NCI-H2081 treated with DMSO at 0.1 percent for 48 hours (cell line): ENCODE results near the gene NGB.

Source experiments
- DNase-seq: peaks from one replicate; lab custom pipeline; 2025; lab: John Stamatoyannopoulos, UW

The NGB gene

DNA sequence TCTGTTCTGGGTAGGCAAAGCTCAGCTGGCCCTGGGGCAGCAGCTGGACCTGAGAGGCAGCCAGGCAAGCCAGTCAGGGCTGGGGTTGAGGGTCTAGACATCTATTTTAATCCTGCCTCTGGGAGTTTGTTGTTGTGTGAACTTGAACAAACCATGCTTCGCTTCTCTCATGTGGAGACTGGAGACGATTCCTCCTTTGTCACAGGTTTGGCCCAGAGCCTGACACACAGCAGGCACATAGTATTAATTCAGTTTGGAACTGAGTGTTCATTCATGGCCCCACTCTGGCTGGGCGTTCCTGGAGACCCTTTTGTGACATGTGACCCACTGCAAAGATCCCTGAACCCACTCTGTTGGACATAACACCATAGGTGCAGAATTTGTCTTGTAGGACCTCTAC is 39.3 kb downstream of the NGB start:
- no peak for DNase-seq

DNA sequence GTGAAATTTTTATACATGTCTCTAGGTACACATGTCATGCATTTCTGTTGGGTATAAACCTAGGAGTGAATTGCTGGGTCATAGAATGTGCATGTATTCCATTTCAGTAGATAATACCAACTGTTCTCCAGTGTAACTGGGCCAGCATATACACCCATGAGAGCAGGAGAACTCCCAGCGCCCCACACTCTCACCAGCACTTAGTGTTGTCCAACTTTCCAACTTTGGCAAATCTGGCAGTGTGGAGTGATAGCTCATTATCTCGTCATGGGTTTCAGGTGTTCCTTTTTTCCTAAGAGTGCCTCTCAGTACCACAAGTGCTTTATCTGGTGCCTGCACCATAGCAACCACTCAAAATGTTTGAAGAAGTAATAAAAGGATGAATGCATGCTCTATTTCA is 40.1 kb downstream of the NGB start:
- DNase-seq, result no peak

DNA sequence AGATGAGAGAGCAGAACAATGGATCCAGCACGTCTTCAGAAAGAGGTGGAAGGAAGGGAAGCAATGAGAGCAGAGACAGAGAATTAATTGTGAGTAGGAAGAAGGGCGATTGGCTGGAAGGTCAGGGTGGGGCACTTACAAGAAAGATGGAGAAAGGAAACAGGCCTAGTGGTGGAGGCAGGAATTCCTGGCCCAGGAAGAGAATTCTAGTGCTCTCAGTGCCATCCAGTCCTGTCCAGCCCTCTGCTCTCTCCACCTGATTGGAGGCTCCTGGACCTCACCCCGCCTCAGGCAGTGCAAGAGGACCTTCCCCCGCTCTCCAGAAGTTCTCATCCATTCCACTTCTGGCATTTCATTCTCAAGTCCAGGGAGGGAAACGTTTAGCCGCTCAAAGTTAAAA is 43.0 kb downstream of the NGB start:
- DNase-seq, result no peak

DNA sequence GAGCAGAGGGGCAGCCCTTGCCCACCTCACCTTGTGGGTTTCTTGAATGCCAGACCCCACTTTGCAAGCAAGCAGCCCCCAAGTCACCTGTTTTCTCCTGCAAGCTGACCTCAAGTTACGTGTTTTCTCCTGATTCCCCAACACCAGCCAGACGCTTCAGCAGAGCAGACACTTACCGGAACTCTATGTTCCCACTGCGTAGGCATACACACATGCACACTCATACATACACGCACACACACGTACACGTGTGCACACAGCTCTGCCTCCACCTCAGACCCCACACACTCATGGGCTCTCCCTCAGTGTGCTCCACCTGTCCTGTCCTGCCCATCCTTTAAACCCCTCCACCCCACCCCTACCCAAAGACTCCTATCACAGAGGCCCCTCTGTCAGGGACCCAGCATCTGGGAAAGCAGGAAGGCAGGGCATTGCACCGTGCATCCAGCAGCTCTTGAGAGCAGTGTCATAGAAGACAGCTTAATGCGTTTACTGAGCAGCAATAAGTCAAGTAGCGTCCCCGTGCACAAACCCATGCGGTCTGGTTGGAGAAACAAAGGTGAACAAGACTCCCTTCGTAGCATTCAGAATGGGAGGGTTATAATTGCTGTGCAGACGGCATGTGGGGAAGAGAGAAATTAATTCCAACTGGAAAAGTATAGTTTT is 45.0 kb downstream of the NGB start:
- DNase-seq, result no peak

DNA sequence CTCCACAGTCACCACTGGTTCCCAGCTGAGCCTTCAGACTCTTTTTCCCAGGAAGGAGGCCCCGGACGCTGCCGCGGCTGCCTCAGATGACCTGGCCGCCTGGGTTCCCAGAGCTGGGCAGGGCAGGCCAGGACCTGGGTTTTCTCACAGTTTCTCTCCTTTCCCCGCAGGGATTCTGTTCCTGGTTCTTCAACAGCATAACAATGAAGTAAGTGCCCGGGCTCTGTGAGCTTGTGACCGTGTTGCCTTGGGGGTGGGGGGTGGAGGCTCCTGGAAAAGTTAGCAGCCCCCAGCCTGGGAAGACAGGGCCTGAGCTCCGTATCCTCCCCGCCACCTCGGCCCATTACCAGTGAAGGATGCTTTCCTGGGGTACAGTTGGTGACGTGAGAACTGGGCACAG is 45.8 kb downstream of the NGB start:
- no peak for DNase-seq

DNA sequence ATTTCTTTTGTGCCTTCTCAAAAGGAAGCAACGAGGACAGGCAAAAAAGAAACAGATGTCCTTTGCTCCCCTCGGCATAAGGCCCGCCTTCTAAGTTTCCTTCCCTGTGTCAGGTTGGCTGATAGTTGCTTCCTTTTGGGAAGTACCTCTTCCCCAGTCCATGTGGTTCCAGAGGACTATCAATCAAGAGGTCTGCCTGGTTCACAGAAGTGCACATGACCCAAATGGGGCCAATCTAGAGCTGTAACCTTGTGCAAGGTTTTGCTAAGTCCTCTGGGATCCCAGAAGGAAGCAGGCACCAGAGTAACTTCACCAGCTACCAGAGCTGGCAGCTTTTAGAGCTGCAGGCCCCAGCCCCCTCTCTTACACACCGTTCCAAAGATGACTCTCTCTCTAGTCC is 46.8 kb downstream of the NGB start:
- no peak for DNase-seq

DNA sequence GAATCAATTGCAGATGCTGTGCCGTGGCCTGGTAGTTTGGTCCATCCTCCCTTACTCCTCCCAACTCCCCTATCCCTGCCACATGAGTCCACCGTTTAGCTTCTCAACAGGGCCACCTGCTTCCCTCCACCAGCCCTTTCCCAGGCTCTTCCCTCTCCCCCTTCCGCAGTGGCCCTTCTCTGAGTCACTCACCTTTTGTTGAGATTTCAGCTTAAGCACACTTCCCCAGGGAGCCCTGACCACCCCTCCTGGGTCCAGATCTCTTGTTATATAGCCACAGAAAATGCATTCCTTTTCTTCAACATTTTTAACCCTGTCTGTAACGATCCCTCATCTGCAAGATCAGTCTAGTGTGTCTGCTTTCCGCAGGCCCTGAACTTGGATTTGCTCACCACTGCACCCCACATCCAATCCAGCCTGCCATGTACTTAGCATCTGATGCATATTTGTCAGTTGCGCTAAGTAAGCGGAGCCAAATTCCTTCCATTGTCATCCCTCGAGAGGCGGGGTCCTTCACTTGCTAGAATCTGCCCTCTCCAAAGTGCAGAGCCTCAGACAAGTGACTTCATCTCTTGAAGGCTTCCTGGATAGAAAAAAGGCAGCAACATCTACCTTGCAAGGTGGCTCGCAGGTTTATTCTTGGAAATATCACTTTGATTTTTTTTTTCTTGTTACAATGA is 48.3 kb downstream of the NGB start:
- DNase-seq, result no peak

DNA sequence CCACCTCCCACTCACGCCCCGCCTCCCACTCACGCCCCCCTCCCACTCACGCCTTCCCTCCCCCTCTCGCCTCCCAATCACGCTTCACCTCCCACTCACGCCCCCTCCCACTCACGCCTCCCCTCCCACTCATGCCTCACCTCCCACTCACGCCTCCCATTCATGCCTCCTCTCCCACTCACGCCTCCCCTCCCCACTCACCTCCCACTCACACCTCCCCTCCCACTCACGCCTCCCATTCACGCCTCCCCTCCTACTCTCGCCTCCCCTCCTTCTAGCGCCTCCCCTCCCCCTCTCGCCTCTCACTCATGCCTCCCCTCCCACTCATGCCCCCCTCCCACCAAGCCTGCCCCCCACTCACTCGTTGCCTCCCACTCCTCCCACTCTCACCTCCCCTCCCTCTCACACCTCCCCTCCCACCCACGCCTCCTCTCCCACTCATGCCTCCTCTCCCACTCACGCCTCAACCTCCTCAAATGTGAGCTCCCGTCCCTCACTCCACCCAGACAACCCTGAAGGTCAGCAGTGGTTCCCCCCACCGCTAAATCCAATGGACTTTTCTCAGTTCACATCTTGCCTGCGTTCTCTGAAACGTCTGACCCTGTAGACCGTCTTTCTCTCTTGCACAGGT is 49.6 kb downstream of the NGB start:
- DNase-seq, result no peak

DNA sequence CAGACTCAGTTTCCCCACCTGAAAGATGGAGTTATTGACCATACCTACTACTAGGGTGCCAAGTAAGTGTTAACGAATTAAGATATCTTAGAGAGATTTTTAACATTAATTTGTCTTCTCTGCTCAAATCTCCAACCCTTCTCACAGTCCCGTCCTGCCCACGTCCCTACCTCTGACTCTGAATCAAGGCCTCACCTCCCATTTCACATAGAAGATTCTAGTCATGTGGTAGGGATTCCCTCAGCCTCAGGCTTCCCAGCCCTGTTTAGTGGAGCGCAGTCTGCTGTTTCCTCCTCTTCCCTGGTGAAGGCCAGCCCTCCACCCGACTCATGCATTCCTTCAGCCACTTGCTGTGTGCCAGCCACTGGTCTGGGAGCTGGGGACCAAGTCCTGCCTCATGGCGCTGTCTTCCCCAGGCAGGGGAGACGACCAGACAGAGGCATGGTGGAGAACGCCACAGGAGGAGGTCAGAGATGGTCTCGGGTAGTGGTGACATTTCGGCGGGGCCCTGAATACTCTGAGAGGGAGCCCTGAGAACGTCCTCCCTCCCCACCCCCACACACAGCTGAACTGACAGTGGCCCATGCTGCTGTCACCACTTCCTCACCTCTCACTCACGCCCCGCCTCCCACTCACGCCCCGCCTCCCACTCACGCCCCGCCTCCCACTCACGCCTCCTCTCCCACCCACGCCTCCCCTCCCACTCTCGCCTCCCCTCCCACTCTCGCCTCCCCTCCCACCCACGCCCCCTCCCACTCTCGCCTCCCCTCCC is 50.6 kb downstream of the NGB start:
- DNase-seq, result no peak

DNA sequence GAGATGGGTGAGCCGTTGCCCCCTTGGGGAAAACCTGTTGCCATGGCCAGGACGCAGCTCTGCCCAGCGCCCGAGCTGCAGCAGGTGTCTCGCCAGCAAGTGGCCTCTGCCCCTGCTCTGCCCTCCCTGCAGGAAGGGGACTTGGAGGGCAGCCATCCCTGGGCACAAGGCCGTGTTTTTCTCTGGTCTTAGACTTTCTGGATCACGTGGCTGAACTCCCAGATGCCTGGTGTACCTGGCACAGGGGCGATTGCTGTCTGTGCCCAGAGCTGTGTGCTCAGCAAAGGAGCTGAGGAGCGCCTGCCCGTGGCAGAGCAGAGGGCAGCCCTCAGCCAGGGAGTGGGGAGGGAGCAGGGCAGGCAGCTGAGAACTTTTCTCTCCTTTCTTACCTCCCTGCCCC is 51.4 kb downstream of the NGB start:
- no peak for DNase-seq

DNA sequence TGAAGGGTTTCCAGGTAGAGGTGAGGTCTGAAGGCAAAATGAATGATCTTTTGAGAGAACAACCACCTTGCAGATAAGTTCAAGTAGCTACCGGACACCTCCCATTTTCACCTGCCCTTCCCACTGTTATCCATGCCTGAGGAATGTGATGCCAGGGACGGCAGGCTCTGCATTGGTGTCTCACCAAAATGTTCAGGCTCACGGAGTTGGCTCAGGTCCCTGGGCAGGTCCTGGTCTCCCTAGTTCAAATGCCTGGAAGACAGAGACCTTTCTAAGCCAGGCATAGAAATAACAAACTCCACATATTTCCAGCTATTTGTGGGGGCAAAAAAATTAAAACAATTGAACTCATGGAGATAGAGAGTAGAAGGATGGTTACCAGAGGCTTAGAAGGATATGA is 53.5 kb downstream of the NGB start:
- DNase-seq, result no peak
